HG02852 (cell line): ENCODE results near the gene ZC3H12C.
"Not testable (repeated sequence)": the region's sequence is repeated elsewhere in the genome, so short reads cannot be mapped to it uniquely, and the experiment has no call there.

ENCODE experiments used
- ATAC-seq: cut with Tn5 transposase; IDR thresholded peaks from one replicate; pipeline ENCODE4 v1.9.1; 2021; ENCODE audit warnings: mild to moderate bottlenecking, moderate library complexity; ENCODE audit not compliant: unreplicated experiment

ZC3H12C gene

GRCh38 chr11:110208678-110209312 lies 115.6 kb downstream of the ZC3H12C start:
- not testable (repeated sequence) for ATAC-seq

DNA sequence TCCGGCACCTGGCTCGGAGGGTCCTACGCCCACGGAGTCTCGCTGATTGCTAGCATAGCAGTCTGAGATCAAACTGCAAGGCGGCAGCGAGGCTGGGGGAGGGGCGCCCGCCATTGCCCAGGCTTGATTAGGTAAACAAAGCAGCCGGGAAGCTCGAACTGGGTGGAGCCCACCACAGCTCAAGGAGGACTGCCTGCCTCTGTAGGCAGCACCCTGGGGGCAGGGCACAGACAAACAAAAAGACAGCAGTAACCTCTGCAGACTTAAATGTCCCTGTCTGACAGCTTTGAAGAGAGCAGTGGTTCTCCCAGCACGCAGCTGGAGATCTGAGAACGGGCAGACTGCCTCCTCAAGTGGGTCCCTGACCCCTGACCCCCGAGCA lies 116.1 kb downstream of the ZC3H12C start:
- ATAC-seq: not testable (repeated sequence)

GRCh38 chr11:110217223-110217877 lies 124.2 kb downstream of the ZC3H12C start:
- no peak for ATAC-seq

- ATAC-seq: no peak
Measured at GRCh38 chr11:110217936-110218335, 124.7 kb downstream of the ZC3H12C start.

GRCh38 chr11:110219006-110219785 lies 126.0 kb downstream of the ZC3H12C start:
- no peak for ATAC-seq
